Measurements from ENCODE around the gene PRKCZ.

DNA sequence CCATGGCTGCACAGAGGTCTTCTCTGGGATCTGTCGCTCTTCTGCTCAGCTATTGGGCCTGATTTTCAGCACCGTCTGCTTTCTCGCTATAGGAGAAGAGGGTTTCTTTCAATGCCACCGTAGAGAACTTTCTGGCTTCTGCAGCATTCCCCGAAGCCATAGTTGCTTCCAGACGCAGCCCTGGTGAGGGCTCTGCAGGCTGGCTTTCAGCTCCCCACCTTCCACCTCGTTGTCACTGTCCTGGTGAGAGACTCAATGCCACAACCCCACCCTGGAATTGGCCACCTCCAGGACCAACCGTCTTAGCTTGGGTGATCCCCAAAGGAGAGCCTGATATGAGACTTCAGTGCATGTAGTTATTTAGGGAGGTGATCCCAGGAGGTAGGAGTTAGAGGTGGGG is 12.0 kb upstream of the PRKCZ start:
- TF ChIP-seq, protein P1, sequence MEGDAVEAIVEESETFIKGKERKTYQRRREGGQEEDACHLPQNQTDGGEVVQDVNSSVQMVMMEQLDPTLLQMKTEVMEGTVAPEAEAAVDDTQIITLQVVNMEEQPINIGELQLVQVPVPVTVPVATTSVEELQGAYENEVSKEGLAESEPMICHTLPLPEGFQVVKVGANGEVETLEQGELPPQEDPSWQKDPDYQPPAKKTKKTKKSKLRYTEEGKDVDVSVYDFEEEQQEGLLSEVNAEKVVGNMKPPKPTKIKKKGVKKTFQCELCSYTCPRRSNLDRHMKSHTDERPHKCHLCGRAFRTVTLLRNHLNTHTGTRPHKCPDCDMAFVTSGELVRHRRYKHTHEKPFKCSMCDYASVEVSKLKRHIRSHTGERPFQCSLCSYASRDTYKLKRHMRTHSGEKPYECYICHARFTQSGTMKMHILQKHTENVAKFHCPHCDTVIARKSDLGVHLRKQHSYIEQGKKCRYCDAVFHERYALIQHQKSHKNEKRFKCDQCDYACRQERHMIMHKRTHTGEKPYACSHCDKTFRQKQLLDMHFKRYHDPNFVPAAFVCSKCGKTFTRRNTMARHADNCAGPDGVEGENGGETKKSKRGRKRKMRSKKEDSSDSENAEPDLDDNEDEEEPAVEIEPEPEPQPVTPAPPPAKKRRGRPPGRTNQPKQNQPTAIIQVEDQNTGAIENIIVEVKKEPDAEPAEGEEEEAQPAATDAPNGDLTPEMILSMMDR (conservative IDR thresholded peaks at IDR 0.05; ENCODE audit: low read depth, low read length), result no peak
- TF ChIP-seq SMC3 (IDR thresholded peaks at IDR 0.05; ENCODE audit: low read depth, low read length), result no peak
- no peak for TF ChIP-seq POLR2A (IDR thresholded peaks at IDR 0.05; ENCODE audit: low read depth, low read length)
